Liver (tissue), 9 donors: ENCODE results near the gene RBM42. TPM values are rescaled to one million over a fixed set of nuclear protein-coding genes. Genes with fewer than 3 reads are reported as not detected.

Source experiments
- DNase-seq: peaks from one replicate; pipeline ENCODE4 v3.0.0-alpha.2; 2017; ENCODE audit warnings: low spot score
- H3K27ac ChIP-seq, 2 donors: one replicate each; pipeline ENCODE4 v1.7.0; 2013; ENCODE audit warnings: inconsistent platforms in 2 of 2, low read length in 2 of 2, control low read depth in 1 of 2, low read depth in 1 of 2, mild to moderate bottlenecking in 1 of 2
- H3K27me3 ChIP-seq, 4 donors: one replicate each; pipeline versions ENCODE4 v1.6.1 to v1.7.0; 2013; ENCODE audit warnings: low read length in 3 of 4, inconsistent platforms in 1 of 4, mild to moderate bottlenecking in 1 of 4, moderate library complexity in 1 of 4; ENCODE audit not compliant: control insufficient read depth in 4 of 4, insufficient read depth in 4 of 4
- H3K36me3 ChIP-seq, 4 donors: one replicate each; pipeline versions ENCODE4 v1.6.1 to v1.7.0; 2013; ENCODE audit warnings: low read length in 3 of 4, mild to moderate bottlenecking in 3 of 4, low read depth in 1 of 4, moderate library complexity in 1 of 4; ENCODE audit not compliant: control insufficient read depth in 4 of 4, insufficient read depth in 3 of 4
- H3K4me1 ChIP-seq, 4 donors: one replicate each; pipeline versions ENCODE4 v1.6.1 to v1.7.0; 2013; ENCODE audit warnings: low read length in 3 of 4, mild to moderate bottlenecking in 3 of 4, moderate library complexity in 1 of 4; ENCODE audit not compliant: control insufficient read depth in 4 of 4, insufficient read depth in 4 of 4
- H3K4me3 ChIP-seq, 3 donors: one replicate each; pipeline versions ENCODE4 v1.6.1 to v1.7.0; 2013; ENCODE audit warnings: low read length in 3 of 3, control low read depth in 1 of 3, low read depth in 1 of 3, mild to moderate bottlenecking in 1 of 3
- H3K9ac ChIP-seq, 2 donors: one replicate each; pipeline ENCODE4 v1.7.0; 2013; ENCODE audit warnings: low read length in 2 of 2, mild to moderate bottlenecking in 2 of 2, moderate library complexity in 2 of 2, control low read depth in 1 of 2, low read depth in 1 of 2
- H3K9me3 ChIP-seq, 4 donors: one replicate each; pipeline versions ENCODE4 v1.6.1 to v1.7.0; 2013; ENCODE audit warnings: low read length in 3 of 4; ENCODE audit not compliant: control insufficient read depth in 4 of 4
- EGR1 ChIP-seq, 2 donors: IDR thresholded peaks; 2 replicates each; pipeline ENCODE4 v1.6.1; 2016 to 2018; ENCODE audit warnings: antibody characterized with exemption in 2 of 2, low read depth in 2 of 2
- FOXA1 ChIP-seq: IDR thresholded peaks from 2 replicates; pipeline ENCODE4 v1.6.1; 2016; ENCODE audit warnings: antibody characterized with exemption
- FOXA2 ChIP-seq: IDR thresholded peaks from 2 replicates; pipeline ENCODE4 v1.6.1; 2016; ENCODE audit warnings: antibody characterized with exemption
- GABPA ChIP-seq, 2 donors: IDR thresholded peaks in 1 of 2; conservative IDR thresholded peaks in 1 of 2; 2 replicates each; pipeline ENCODE4 v1.6.1; 2016; ENCODE audit warnings: antibody characterized with exemption in 2 of 2, mild to moderate bottlenecking in 1 of 2, moderate library complexity in 1 of 2
- HNF4A ChIP-seq, 2 donors: conservative IDR thresholded peaks; 2 replicates each; pipeline ENCODE4 v1.6.1; 2016; ENCODE audit warnings: antibody characterized with exemption in 2 of 2, mild to moderate bottlenecking in 2 of 2
- HNF4G ChIP-seq: IDR thresholded peaks from 2 replicates; pipeline ENCODE4 v1.6.1; 2016; ENCODE audit warnings: antibody characterized with exemption
- JUND ChIP-seq, 2 donors: IDR thresholded peaks; 2 replicates each; pipeline ENCODE4 v1.6.1; 2016; ENCODE audit warnings: antibody characterized with exemption in 2 of 2
- NR2F2 ChIP-seq: IDR thresholded peaks from 2 replicates; pipeline ENCODE4 v1.6.1; 2016; ENCODE audit warnings: antibody characterized with exemption
- RAD21 ChIP-seq, 2 donors: IDR thresholded peaks; 2 replicates each; pipeline ENCODE4 v1.6.1; 2016; ENCODE audit warnings: antibody characterized with exemption in 2 of 2, mild to moderate bottlenecking in 2 of 2
- RXRA ChIP-seq, 2 donors: IDR thresholded peaks; 2 replicates each; pipeline ENCODE4 v1.6.1; 2017 to 2018; ENCODE audit warnings: antibody characterized with exemption in 2 of 2, mild to moderate bottlenecking in 1 of 2
- SP1 ChIP-seq: IDR thresholded peaks from 2 replicates; pipeline ENCODE4 v1.6.1; 2018; ENCODE audit warnings: antibody characterized with exemption, mild to moderate bottlenecking
- TAF1 ChIP-seq: conservative IDR thresholded peaks from 2 replicates; pipeline ENCODE4 v1.6.1; 2016; ENCODE audit warnings: antibody characterized with exemption, mild to moderate bottlenecking
- YY1 ChIP-seq: IDR thresholded peaks from 2 replicates; pipeline ENCODE4 v1.6.1; 2016; ENCODE audit warnings: antibody characterized with exemption, mild to moderate bottlenecking
- WGBS: extraction: QIAGEN DNeasy Blood & Tissue Kit; methylation state at CpG from one replicate; pipeline ENCODE4 v1.1.7; 2013; 5-methylcytosine and 5-hydroxymethylcytosine counted together
- polyA plus RNA-seq, 2 donors: library from polyadenylated mRNA; stranded (reverse) in 1 of 2; unstranded in 1 of 2; fragments of 200-250 nt in 1 of 2; fragments of >200 nt in 1 of 2; fragmentation: Nextera tagmentation in 1 of 2; extraction: Ambion mirVana in 1 of 2; gene quantifications; one replicate each; pipeline versions ENCODE4 v1.2.1 to v1.2.3, GENCODE V29; 2013 to 2015
- total RNA-seq, 2 donors: library from RNA; depleted of rRNA; stranded (reverse); fragments of >200 nt; gene quantifications; one replicate each; pipeline ENCODE4 v1.2.3, GENCODE V29; 2014
- TF ChIP-seq, protein P1 (sequence below): IDR thresholded peaks from 2 replicates; pipeline ENCODE4 v1.6.1; 2016; ENCODE audit warnings: antibody characterized with exemption
- TF ChIP-seq, protein P2 (sequence below): IDR thresholded peaks from 2 replicates; pipeline ENCODE4 v1.6.1; 2016; ENCODE audit warnings: antibody characterized with exemption
- TF ChIP-seq, protein P3 (sequence below): IDR thresholded peaks from 2 replicates; pipeline ENCODE4 v1.6.1; 2016; ENCODE audit warnings: antibody characterized with exemption
- TF ChIP-seq, protein P4 (sequence below): fragments of 150-350 bp; IDR thresholded peaks from 2 replicates; pipeline ENCODE4 v1.5.1; 2017; ENCODE audit warnings: improper control_type of control experiment, low read depth, low read length; ENCODE audit not compliant: missing input control
- TF ChIP-seq, protein P5 (sequence below): IDR thresholded peaks from 2 replicates; pipeline ENCODE4 v1.6.1; 2016; ENCODE audit warnings: antibody characterized with exemption, mild to moderate bottlenecking
- donor health status: healthy.
- donor health status: healthy.
- donor health status: healthy.
- donor health status: healthy.
- donor health status: healthy.

The RBM42 gene
- total and polyA plus RNA-seq, 4 donors, result 17.8 to 34.7 (median 20.1) TPM

DNA sequence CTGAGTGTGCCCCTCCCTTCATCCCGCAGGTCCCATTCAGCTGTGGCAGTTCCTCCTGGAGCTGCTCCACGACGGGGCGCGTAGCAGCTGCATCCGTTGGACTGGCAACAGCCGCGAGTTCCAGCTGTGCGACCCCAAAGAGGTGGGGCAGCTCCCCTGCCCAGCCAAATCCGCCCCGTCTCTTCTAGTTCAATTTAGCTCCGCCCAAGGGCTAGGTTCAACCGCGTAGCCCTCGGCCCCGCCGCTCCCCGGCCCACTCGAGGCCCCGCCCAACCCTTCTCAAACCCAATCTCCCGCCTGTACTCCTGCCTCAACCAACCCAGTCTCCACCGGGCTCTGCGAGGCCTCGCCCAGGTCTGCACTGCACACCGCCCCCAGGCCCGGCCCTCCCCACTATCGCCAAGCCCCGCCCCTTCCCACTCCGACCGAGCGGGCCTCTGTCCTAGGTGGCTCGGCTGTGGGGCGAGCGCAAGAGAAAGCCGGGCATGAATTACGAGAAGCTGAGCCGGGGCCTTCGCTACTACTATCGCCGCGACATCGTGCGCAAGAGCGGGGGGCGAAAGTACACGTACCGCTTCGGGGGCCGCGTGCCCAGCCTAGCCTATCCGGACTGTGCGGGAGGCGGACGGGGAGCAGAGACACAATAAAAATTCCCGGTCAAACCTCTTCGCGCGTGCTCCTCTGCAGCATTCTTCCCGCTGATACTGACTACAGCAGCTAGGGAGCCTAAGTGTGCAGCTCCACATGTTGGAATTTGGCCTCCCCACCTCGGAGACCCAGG lies 15.6 kb downstream of the RBM42 start:
- no peaks in the 10 kb centered on the region for H3K9me3 ChIP-seq
- no peaks in the 10 kb centered on the region for H3K36me3 ChIP-seq
- H3K27ac ChIP-seq, result peak overlapping the region; percentile 92 to 93
- H3K27me3 ChIP-seq, result no peaks in the 10 kb centered on the region
- WGBS, result under 1% methylated on average over 60 of the region's 60 CpGs
- DNase-seq, result peak; percentile 94
- peaks cover 4 to 27% (median 18%) of the 10 kb centered on the region in 4 donors for H3K4me1 ChIP-seq
- peak overlapping the region; percentile 67 to 83 (median 75) for H3K4me3 ChIP-seq
- peak overlapping the region; percentile 26 to 78 for H3K9ac ChIP-seq
- TF ChIP-seq JUND (IDR thresholded peaks at IDR 0.05), result no peak
- TF ChIP-seq HNF4G, result no peak
- TF ChIP-seq, protein P1, sequence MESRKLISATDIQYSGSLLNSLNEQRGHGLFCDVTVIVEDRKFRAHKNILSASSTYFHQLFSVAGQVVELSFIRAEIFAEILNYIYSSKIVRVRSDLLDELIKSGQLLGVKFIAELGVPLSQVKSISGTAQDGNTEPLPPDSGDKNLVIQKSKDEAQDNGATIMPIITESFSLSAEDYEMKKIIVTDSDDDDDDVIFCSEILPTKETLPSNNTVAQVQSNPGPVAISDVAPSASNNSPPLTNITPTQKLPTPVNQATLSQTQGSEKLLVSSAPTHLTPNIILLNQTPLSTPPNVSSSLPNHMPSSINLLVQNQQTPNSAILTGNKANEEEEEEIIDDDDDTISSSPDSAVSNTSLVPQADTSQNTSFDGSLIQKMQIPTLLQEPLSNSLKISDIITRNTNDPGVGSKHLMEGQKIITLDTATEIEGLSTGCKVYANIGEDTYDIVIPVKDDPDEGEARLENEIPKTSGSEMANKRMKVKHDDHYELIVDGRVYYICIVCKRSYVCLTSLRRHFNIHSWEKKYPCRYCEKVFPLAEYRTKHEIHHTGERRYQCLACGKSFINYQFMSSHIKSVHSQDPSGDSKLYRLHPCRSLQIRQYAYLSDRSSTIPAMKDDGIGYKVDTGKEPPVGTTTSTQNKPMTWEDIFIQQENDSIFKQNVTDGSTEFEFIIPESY, result no peak
- TF ChIP-seq, protein P2, sequence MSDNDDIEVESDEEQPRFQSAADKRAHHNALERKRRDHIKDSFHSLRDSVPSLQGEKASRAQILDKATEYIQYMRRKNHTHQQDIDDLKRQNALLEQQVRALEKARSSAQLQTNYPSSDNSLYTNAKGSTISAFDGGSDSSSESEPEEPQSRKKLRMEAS, result no peak
- TF ChIP-seq, protein P3, sequence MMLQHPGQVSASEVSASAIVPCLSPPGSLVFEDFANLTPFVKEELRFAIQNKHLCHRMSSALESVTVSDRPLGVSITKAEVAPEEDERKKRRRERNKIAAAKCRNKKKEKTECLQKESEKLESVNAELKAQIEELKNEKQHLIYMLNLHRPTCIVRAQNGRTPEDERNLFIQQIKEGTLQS, result no peak
- peak in 1 of 2 donors; percentile 4 for TF ChIP-seq RAD21 (IDR thresholded peaks at IDR 0.05)
- peak; percentile 16 for TF ChIP-seq NR2F2
- TF ChIP-seq TAF1, result peak; percentile 50
- TF ChIP-seq SP1, result peak; percentile 87
- peak in 1 of 2 donors; percentile 22 for TF ChIP-seq EGR1 (IDR thresholded peaks at IDR 0.05; ENCODE audit: low read depth in 2 of 2)
- TF ChIP-seq FOXA2, result no peak
- TF ChIP-seq HNF4A (conservative IDR thresholded peaks at IDR 0.05), result peak in 1 of 2 donors; percentile 38
- TF ChIP-seq RXRA (IDR thresholded peaks at IDR 0.05), result peak; percentile 14 to 39
- TF ChIP-seq FOXA1, result no peak
- TF ChIP-seq, protein P4, sequence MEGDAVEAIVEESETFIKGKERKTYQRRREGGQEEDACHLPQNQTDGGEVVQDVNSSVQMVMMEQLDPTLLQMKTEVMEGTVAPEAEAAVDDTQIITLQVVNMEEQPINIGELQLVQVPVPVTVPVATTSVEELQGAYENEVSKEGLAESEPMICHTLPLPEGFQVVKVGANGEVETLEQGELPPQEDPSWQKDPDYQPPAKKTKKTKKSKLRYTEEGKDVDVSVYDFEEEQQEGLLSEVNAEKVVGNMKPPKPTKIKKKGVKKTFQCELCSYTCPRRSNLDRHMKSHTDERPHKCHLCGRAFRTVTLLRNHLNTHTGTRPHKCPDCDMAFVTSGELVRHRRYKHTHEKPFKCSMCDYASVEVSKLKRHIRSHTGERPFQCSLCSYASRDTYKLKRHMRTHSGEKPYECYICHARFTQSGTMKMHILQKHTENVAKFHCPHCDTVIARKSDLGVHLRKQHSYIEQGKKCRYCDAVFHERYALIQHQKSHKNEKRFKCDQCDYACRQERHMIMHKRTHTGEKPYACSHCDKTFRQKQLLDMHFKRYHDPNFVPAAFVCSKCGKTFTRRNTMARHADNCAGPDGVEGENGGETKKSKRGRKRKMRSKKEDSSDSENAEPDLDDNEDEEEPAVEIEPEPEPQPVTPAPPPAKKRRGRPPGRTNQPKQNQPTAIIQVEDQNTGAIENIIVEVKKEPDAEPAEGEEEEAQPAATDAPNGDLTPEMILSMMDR, result no peak
- TF ChIP-seq GABPA (IDR thresholded peaks at IDR 0.05 in 1 of 2, conservative IDR thresholded peaks at IDR 0.05 in 1 of 2), result peak in 1 of 2 donors; percentile 63
- TF ChIP-seq YY1, result peak; percentile 58
- TF ChIP-seq, protein P5, sequence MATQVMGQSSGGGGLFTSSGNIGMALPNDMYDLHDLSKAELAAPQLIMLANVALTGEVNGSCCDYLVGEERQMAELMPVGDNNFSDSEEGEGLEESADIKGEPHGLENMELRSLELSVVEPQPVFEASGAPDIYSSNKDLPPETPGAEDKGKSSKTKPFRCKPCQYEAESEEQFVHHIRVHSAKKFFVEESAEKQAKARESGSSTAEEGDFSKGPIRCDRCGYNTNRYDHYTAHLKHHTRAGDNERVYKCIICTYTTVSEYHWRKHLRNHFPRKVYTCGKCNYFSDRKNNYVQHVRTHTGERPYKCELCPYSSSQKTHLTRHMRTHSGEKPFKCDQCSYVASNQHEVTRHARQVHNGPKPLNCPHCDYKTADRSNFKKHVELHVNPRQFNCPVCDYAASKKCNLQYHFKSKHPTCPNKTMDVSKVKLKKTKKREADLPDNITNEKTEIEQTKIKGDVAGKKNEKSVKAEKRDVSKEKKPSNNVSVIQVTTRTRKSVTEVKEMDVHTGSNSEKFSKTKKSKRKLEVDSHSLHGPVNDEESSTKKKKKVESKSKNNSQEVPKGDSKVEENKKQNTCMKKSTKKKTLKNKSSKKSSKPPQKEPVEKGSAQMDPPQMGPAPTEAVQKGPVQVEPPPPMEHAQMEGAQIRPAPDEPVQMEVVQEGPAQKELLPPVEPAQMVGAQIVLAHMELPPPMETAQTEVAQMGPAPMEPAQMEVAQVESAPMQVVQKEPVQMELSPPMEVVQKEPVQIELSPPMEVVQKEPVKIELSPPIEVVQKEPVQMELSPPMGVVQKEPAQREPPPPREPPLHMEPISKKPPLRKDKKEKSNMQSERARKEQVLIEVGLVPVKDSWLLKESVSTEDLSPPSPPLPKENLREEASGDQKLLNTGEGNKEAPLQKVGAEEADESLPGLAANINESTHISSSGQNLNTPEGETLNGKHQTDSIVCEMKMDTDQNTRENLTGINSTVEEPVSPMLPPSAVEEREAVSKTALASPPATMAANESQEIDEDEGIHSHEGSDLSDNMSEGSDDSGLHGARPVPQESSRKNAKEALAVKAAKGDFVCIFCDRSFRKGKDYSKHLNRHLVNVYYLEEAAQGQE, result peak; percentile 71
